Measurements from ENCODE around the gene SLC34A1. TPM values are rescaled to one million over a fixed set of nuclear protein-coding genes. Genes with fewer than 3 reads are reported as not detected.

Gene SLC34A1
- total RNA-seq, 1 donor from 2014 or later = not detected

GRCh38 chr5:177371120-177372033, 12.9 kb upstream of the SLC34A1 start:
- Mint-ChIP-seq H3K27me3 (ENCODE audit: low read depth, unreplicated experiment) (peaks cover 17% of the 10 kb centered on the region), H3K27ac (ENCODE audit: unreplicated experiment) (no peak overlapping the region), H3K36me3 (ENCODE audit: low read depth, unreplicated experiment) (peaks cover 13% of the 10 kb centered on the region), H3K9me3 (ENCODE audit: unreplicated experiment) (peaks cover 3% of the 10 kb centered on the region), H3K4me1 (ENCODE audit: low read depth, unreplicated experiment) (peaks cover 5% of the 10 kb centered on the region), H3K4me3 (ENCODE audit: unreplicated experiment) (peak overlapping the region; percentile 78)
- no peaks in the 10 kb centered on the region for H3K9me3 ChIP-seq (ENCODE audit: insufficient read depth, low read depth, low read length)
- H3K79me2 ChIP-seq (ENCODE audit: insufficient read depth, low read length) = no peaks in the 10 kb centered on the region
- H3K27me3 ChIP-seq (ENCODE audit: insufficient read depth, low read length) = peaks cover 7% of the 10 kb centered on the region
- H3K4me1 ChIP-seq (ENCODE audit: insufficient read depth, low read length) = peaks cover 18% of the 10 kb centered on the region
- H3K27ac ChIP-seq (ENCODE audit: low read depth, low read length) = no peak overlapping the region
- H2AFZ ChIP-seq (ENCODE audit: low read depth, low read length) = peak overlapping the region; percentile 87
- DNase-seq (ENCODE audit: low read depth) (no peak), FAIRE-seq (no peak)
- no peak for TF ChIP-seq EZH2 (IDR thresholded peaks at IDR 0.05; ENCODE audit: insufficient read depth, low read length)
- TF ChIP-seq CTCF (IDR thresholded peaks at IDR 0.05; ENCODE audit: insufficient read depth, low read depth, low read length) = no peak
- no peaks in the 10 kb centered on the region for H3K36me3 ChIP-seq (ENCODE audit: insufficient read depth, low read length)
- peak overlapping the region; percentile 61 for H3K4me3 ChIP-seq (ENCODE audit: insufficient read depth, low read depth, low read length)
- H3K9ac ChIP-seq (ENCODE audit: low read length) = peak overlapping the region; percentile 80
- no peaks in the 10 kb centered on the region for H4K20me1 ChIP-seq (ENCODE audit: insufficient read depth, low read length)
- peak overlapping the region; percentile 90 for H3K4me2 ChIP-seq (ENCODE audit: low read length)

- FAIRE-seq = no peak
- H3K27ac Mint-ChIP-seq (ENCODE audit: unreplicated experiment) = no peak overlapping the region
- no peaks in the 10 kb centered on the region for H3K4me1 Mint-ChIP-seq (ENCODE audit: low read depth, unreplicated experiment)
- Histone ChIP-seq H3K27ac (ENCODE audit: low read depth, low read length) (no peak overlapping the region), H2AFZ (ENCODE audit: low read depth, low read length) (no peak overlapping the region), H3K79me2 (ENCODE audit: insufficient read depth, low read length) (no peaks in the 10 kb centered on the region), H3K36me3 (ENCODE audit: insufficient read depth, low read length) (no peaks in the 10 kb centered on the region), H3K9me3 (ENCODE audit: insufficient read depth, low read depth, low read length) (no peaks in the 10 kb centered on the region), H3K4me2 (ENCODE audit: low read length) (no peak overlapping the region), H4K20me1 (ENCODE audit: insufficient read depth, low read length) (no peaks in the 10 kb centered on the region), H3K27me3 (ENCODE audit: insufficient read depth, low read length) (peaks cover 7% of the 10 kb centered on the region), H3K4me3 (ENCODE audit: insufficient read depth, low read depth, low read length) (no peak overlapping the region), H3K4me1 (ENCODE audit: insufficient read depth, low read length) (peaks cover 10% of the 10 kb centered on the region), H3K9ac (ENCODE audit: low read length) (no peak overlapping the region)
- TF ChIP-seq CTCF (IDR thresholded peaks at IDR 0.05; ENCODE audit: insufficient read depth, low read depth, low read length) (no peak), EZH2 (IDR thresholded peaks at IDR 0.05; ENCODE audit: insufficient read depth, low read length) (no peak)
- DNase-seq (ENCODE audit: low read depth) = no peak
- peaks cover 3% of the 10 kb centered on the region for H3K9me3 Mint-ChIP-seq (ENCODE audit: unreplicated experiment)
- H3K27me3 Mint-ChIP-seq (ENCODE audit: low read depth, unreplicated experiment) = peaks cover 17% of the 10 kb centered on the region
- peaks cover 11% of the 10 kb centered on the region for H3K36me3 Mint-ChIP-seq (ENCODE audit: low read depth, unreplicated experiment)
- no peak overlapping the region for H3K4me3 Mint-ChIP-seq (ENCODE audit: unreplicated experiment)
Observed at GRCh38 chr5:177372034-177372896, 12.0 kb upstream of the SLC34A1 start.

Data from astrocyte (in vitro differentiated cells and primary cell).